Measurements from ENCODE around the gene C13orf46.
"Not testable (repeated sequence)": the region's sequence is repeated elsewhere in the genome, so short reads cannot be mapped to it uniquely, and the experiment has no call there.

Gene C13orf46

DNA sequence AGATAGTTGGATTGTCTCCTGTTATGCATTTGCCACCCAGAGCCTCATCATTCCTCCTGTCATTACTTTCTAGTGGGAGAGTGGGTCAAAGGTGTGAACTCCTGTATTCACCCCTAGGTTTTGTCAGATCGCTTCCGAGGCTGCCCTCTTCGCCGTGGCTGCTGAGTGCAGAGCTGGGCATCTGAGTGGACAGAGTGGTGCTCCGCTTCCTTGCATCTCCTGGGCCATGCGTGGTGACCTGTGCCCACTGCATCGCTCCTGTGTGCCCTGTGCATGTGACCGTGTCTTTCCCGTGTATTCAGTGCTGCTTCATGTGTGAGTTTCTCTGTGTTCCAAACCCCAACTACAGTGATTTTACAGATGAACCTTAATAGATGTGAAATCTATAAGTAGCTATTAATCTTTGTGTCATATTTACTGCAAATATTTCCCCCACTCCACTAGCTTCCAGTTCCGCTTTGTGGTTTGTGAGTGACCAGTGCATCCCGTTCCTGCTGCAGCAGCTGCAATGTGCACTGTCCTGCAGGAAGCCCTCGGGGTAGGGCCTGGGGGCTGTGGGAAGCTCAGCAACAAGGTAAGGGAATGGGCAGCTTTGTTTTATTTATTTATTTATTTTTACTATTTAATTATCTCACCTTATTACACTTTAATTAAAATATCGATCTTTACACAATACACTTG lies 53.1 kb downstream of the C13orf46 start:
- no peak for DNase-seq

DNA sequence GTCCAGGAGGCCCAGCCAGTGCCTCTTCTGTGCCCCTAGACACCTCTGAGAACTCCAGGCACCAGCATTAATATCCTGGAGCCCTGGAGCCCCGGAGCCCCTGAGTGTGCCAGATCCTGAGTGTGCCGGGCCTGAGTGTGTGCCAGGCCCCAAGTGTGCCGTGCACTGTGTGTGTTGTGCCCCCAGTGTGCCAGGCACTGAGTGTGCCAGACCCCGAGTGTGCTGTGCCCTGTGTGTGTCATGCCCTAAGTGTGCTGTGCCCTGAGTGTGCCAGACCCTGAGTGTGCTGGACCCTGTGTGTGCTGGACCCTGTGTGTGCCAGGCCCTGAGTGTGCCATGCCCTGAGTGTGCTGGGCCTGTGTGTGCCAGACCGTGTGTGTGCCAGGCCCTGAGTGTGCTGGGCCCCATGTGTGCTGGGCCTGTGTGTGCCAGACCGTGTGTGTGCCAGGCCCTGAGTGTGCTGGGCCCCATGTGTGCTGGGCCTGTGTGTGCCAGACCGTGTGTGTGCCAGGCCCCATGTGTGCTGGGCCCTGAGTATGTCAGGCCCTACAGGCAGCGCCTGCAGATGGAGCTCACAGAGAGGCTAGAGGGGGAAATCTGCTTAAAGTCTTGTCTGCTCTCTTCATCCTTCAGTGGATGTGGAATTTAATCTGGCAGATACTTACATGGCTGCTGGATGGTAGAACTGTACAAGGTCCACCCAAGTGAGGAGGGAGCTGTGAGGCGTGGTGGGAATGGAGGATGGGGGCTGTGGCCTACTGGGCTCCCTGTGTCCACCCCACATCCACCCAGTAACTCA lies 53.9 kb downstream of the C13orf46 start:
- no peak for DNase-seq

DNA sequence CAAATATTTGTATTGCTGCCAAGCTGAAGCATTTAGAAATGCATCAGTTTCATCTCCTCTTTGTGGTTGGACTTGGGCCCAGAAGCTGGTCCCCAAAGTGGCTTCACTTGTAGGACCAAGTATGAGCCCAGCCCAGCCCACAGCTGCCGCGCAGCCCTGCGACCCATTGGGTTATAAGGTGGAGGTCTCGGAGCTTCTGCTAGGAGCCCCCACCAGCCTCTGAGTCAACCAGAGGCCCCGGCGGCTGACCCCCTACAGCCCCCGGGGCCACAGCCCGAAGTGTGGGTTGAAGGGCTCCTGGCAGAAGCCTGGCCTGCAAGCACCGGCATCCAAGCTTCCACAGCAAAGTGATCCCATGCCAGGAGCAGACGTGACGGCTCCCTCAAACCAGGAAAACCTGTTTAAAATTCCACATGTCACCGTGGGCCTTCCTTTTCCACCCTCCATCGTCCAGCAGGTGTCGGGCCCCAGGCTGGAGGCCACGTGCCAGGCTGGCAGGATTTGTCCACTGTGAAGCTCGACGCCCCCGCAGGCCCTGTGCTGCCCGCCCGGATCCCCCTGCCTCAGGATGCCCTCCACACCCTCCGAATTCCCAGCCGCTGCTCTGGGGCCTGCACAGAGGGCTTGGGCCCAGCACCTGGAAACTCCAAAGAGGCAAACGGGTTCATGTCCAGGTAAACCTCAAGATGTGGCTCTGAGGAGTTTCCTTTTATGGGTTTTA lies 54.7 kb downstream of the C13orf46 start:
- DNase-seq, result no peak

DNA sequence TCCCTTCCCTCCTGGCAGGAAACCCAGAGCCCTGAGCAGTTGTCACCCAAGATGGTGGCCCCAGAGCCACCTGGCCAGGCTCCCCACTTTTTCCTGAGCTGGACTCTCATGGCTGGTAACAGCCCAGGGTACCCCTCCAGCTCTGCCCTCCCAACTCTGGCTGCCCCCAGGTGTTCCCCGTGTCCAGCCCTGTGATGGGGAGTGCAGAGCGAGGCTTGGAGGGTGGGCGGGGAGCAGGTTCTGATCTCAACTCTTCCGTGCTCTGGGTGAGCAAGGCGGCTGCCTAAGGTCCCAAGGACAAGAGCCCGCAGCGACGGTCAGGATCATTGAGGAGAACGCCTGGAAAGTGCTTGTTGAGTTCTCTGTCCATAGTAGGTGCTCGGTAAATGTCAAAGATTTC lies 55.3 kb downstream of the C13orf46 start:
- DNase-seq, result no peak

DNA sequence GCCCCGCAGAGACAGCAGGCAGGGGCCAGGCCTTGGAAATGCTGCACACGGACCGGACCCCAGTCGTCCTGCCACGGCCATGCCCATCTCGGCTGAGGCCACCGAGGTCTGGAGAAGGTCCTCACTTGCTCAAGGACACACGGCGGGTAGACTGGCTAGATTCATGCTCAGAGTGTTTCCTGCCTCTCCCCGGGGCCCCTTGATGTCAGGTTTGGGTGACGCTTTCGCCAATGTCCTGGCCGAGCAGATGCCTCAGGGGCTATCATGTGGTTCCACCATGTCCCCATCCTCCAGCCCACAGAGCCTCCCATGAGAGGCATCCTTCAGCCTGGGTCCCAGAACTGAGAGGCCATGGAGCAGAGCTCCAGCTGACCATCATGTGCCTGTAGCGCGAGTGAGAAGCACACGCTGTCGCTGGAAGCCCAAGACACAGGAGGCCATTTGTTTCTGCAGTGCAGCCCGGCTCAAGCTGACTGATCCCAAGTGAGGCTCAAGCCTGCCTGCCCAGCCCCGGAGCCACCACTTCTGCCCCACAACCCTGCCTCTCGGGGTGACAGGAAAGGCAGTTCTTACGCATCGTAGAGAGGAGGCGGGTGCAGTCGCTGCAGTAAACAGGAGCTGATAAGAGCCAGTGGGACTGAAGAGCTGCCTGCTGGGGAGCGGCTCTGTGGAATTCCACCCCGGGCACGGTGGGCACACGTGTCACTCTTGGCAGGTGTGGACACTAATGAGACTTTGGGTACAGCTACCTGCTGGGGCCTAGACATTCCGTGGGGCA lies 56.1 kb downstream of the C13orf46 start:
- no peak for DNase-seq

DNA sequence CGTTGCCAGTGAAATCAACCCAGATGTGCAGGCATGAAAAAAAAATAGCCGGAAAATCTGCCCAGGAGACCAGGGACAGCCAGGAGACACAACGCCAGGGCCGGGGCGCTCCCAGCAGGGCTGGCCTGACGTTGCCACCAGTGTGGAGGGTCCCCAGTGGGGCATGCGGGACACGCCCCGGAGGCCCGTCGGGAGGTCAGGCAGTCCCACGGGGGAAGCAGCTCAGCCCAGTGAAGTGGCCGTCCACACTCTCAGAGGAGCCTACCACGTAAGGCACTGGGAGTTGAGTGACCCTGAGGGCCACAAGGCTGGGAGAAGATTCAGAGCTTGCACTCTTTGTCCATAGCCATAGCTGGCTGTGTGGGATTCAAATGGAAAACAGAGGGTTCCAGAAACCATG lies 56.8 kb downstream of the C13orf46 start:
- no peak for DNase-seq

DNA sequence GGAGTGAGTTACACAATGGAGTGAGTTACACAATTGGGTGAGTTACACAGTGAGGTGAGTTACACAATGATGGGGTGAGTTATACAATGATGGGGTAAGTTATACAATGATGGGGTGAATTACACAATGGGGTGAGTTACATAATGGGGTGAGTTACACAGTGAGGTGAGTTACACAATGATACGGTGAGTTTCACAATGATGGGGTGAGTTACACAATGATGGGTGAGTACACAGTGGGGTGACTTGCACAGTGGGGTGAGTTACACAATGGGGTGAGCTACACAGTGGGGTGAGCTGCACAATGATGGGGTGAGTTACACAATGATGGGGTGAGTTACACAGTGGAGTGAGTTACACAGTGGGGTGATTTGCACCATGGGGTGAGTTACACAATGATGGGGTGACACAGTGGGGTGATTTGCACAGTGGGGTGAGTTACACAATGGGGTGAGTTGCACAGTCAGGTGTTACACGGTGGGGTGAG lies 57.5 kb downstream of the C13orf46 start:
- DNase-seq, result no peak

DNA sequence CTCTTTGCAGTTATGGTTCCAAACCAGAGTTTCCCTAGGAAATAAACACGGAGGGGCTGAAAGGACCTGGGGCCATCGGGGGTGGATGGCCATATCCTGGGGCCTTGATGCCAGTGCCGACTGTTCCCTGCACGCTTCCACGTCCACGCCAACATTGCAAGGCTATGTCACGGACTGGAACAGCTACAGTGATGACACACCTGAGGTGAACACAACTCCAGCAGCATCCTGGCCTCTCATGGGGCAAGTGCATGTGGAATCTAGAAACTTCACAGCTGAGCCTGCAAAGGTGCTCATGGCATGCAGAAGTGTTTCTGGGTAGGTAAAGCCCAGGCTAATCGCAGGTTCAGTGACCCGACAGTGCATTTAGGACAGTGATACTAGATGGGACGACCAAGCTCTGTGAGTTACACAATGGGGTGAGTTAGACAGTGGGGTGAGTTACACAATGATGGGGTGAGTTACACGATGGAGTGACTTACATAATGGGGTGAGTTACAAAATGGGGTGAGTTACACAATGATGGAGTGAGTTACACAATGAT lies 58.0 kb downstream of the C13orf46 start:
- no peak for DNase-seq

DNA sequence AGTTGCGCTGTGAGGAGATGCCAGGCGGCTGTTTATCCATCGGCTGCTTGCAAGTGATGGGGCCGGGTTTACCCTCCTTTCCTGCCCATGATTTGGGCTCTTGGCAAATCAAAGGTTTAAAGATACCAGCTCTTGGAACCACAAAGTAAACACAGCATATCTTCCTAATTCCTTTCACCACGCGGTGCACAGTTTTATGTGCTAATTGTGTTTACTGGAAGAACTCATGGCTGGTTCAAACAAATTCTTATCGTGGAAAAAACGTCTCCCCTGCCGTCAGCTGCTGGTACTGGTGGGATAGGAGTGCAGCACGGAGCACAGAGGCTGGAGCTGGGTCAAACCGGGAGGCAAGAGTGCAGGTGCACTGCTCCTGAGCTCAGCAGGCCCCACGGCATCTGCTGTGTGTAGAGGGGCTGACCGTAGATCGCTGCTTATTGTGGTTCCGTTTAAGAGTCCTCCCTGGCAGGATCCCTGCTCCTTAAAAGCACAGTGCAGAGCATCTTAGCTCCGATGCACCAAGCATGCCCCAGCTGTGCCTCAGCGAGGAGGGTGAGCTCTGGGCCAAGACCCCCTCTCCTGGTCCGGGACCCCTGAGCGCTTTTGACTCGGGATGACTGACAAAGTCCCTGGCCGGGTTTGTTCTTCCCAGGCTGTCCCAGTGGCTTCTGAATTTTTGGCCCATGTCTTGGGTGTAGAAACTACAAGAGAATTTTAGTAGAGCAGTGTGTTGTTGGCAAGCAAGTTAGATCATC lies 58.7 kb downstream of the C13orf46 start:
- no peak for DNase-seq

DNA sequence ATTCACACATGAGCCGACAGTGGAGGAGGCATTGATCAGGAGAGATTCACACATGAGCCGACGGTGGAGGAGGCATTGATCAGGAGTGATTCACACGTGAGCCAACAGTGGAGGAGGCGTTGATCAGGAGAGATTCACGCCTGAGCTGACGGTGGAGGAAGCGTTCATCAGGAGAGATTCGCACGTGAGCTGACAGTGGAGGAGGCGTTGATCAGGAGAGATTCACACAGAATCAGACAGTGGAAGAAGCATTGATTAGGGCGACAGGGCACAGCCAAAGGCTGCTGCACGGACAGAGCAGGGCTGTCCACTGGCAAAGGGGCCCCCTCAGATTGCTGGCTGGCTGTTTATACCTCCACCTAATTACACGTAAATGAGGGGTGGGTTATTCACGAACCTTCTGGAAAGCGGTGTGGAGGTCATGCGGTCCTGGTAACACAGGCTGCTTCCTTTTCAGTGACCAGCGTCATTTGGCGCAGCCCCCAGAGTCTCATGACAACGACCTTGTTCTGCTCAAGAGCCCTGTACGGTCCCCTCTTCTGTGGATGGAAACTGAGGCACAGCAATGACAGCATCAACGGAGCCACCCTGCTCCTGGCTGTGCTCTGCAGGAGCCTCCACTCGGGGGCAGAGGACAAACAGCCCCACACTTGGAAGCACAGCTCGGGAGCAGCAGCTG lies 59.4 kb downstream of the C13orf46 start:
- no peak for DNase-seq

DNA sequence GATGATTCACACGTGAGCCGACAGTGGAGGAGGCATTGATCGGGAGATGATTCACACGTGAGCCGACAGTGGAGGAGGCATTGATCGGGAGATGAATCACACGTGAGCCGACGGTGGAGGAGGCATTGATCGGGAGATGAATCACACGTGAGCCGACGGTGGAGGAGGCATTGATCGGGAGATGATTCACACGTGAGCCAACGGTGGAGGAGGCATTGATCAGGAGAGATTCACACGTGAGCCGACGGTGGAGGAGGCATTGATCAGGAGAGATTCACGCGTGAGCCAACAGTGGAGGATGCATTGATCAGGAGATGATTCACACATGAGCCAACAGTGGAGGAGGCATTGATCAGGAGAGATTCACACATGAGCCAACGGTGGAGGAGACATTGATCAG lies 60.0 kb downstream of the C13orf46 start:
- DNase-seq, result not testable (repeated sequence)

DNA sequence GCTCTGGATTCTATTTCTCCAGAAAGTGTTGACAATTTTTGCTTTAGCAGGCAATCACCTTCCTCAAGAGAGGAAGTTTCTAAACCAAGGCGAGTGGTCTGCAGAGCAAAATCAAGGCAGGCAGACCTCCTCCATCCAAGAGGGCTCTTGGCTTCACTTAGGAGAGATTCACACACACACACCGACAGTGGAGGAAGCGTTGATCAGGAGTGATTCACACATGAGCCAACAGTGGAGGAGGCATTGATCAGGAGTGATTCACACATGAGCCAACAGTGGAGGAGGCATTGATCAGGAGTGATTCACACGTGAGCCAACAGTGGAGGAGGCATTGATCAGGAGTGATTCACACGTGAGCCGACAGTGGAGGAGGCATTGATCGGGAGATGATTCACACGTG lies 60.5 kb downstream of the C13orf46 start:
- peak; percentile 54 for DNase-seq

DNA sequence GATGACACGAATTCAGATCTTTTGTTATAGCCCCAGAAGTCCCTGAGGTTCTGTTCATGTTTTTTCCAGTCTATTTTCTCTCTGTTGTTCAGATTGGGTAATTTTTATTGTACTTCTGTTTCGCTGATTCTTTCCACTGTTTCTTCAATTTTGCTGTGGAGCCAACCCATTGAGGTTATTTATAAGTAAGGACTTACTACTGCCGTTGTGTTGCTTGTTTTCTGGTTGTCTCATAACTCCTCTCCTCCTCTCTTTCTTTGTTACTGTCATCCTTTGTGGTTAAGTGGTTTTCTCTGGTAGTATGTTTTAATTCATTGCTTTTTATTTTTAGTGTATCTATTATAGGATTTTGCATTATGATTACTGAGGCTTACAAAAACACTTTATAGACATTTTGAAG lies 61.3 kb downstream of the C13orf46 start:
- no peak for DNase-seq

DNA sequence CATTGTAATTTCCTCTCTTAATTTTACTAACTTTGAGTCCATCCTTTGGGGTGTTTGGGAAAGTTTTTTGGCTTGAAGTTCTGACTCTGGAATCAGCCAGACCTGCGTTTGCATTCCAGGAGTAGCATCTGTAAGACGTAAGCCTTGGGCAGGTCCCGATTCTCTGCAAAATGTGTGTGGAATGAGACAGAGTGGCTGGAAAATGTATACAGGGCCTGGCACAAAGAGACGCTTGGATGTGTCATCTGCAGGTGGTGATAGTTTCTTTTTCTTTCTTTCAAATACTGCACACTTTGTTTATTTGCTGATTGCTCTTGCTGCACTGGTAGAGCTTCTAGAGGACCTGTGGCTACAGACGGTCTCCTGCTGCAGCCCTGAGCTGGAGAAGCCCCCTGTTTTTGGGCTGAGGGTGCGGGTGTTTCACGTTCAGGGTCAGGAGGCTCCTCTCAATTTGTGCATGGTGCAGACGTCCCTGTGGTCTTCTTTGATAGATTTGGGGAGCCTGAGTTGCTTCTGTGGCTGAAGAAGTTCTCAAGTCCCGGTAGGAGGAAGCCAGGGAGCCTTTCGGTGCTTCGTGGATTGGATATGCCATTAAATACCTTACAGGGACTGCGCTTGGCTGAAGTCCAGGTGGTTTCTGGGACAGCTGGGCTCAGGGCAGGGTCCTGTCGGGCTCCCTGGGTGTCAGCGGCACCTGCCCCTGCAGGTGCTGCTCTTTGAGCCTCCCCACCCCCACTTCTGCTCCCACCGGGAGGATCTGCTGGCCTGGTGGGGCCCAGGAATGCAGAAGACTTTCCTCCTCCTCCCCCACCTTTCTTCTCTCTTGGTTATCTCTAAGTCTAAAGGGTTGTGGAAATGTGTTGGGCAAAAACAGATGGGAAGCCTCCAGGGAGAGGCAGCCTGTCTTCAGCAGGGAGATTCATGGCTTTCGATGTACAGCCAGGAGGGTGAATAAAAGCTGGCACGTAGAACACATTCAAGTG lies 66.0 kb downstream of the C13orf46 start:
- DNase-seq, result peak; percentile 39

DNA sequence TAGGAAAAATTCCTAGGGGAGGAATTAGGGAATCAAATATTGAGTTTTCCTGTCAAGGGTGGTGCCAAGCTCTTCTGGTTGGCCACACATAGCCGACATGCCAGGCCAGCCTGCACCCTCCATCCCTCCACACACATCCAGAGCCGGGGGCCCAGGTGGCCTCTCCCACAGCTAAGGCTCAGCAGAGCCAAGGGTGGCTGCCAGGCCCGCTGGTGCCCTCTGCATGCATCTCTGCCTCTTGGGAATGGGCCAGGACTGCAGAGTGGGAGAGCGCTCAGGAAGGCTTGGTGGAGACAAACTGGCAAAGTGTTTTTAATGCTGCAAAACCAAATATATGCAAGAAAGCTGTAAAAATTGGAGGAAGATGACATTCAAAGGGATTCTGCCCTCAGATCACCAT lies 67.3 kb downstream of the C13orf46 start:
- no peak for DNase-seq

DNA sequence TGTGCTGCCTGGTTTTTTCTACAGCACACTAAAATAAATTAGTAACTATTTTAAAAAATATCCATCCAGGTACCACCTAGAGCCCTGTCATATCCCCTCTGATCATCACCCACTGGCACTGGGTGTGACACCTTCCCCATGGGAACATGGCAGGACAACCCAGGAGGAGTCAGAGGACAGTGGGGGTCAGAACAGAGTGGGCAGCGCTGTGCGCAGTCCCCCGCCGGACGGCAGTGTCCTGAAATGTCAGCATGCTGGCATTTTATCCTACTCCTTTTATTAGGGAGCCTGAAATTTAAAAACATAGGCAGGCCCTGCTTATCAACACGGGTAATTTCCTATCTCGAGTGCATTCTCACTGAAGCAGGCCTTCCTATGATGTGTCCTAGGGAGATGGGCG lies 67.9 kb downstream of the C13orf46 start:
- no peak for DNase-seq

DNA sequence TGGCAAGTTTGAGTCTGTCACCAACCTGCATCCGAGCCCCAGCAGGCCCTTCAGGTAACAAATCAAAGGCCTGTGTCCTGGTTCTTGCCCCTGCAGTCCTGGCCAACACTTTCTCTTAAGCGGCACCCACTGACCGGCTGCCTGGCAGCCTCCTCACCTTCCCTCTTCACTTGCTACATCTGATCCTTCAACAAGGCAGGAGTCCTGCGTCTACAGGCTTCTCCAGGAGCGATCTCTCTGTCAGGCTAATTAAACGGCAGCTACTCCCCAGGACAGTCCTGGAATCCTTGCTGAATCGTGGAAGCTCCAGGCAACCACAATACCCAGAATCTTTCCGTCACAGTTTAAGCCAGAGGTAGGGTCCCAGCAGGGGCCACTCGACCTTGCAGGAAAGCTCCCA lies 68.9 kb downstream of the C13orf46 start:
- DNase-seq, result no peak

DNA sequence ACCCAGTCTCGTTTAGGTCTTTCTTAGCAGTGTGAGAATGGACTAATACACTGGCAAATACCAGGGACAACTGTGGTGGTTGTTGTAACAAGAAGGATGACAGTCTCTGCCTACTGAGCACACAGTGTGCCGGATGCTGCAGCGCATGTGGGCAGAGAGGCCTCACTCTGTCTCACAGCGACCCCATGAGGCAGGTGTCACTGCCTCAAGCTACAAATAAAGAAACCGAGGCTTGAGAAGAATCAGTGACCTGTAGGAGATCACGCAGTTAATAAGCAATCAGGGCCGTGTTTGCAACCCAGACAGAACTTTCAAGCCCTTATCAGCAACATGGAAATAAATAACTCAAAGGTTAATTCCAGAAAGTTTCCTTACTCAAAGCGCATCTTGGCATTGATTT lies 69.5 kb downstream of the C13orf46 start:
- no peak for DNase-seq

DNA sequence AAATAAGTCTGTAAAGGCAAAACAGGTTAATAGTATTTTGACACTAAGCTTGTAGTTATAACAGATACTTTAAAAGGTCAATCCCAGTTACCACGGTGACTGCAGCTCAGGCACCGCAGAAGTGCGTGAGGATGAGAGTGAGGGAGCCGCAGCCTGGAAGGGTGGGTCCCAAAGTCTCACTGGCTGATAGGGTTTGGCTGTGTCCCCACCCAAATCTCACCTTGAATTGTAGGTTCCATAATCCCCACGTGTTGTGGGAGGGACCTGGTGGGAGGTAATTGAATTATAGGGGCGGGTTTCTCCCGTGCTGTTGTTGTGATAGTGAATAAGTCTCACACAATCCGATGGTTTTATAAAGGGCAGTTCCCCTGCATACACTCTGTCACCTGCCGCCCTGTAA lies 70.0 kb downstream of the C13orf46 start:
- no peak for DNase-seq
